Stimulated activated CD4-positive, alpha-beta T cell treated with anti-CD3 and anti-CD28 coated beads, Interleukin-1b, Interleukin-23, amount 100 ng/mL, for 4 hours (primary cell): Measurements from ENCODE around the gene TRIM54.
"Not testable (repeated sequence)": the region's sequence is repeated elsewhere in the genome, so short reads cannot be mapped to it uniquely, and the experiment has no call there.

Experiments
- DNase-seq, 2 donors: peaks; one replicate each; pipeline ENCODE4 v3.0.0-alpha.2; 2020; ENCODE audit warnings: low read depth in 2 of 2

Gene TRIM54

DNA sequence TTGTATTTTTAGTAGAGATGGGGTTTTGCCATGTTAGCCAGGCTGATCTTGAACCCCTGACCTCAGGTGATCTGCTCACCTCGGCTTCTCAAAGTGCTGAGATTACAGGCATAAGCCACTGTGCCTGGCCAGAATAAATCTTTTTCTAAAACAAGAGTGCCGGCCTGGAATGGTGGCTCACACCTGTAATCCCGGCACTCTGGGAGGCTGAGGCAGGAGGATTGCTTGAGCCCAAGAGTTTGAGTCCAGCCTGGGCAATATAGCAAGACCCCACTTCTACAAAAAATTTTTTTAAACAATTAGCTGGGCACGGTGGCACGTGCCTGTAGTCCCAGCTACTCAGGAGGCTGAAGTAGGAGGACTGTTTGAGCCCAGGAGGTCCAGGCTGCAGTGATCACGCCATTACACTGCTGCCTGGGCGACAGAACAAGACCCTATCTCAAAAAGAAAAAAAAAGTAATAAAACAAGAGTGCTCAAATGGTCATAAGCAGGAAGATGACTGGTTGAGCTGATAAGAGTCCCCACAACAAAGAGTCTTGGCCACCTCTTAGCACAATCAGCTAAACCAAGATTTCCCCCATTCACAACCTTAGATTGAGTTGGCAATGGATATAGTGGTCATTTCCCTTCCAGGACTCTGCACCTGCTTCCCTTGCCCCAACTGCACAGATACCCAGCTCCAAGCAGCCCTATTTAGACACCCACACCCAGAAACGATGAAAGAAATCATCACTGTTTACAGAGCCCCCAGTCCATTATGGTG is 31.8 kb downstream of the TRIM54 start:
- no peak for DNase-seq

- DNase-seq, result no peak
These were observed 32.5 kb downstream of the TRIM54 start for GRCh38 chr2:27314709-27315108.

GRCh38 chr2:27315122-27315521 is 32.9 kb downstream of the TRIM54 start:
- no peak for DNase-seq

GRCh38 chr2:27316655-27317412 is 34.6 kb downstream of the TRIM54 start:
- no peak for DNase-seq

DNA sequence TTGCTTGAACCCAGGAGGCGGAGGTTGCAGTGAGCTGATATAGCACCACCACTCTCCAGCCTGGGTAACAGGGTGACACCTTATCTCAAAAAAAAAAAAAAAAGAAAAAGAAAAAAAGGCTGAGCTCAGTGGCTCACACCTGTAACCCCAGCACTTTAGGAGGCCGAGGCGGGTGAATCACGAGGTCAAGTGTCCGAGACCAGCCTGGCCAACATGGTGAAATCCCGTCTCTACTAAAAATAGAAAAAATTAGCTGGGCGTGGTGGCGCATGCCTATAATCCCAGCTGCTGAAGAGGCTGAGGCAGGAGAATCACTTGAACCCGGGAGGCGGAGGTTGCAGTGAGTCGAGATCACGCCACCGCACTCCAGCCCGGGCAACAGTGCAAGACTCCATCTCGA is 37.6 kb downstream of the TRIM54 start:
- DNase-seq, result not testable (repeated sequence)

GRCh38 chr2:27320958-27321543 is 38.8 kb downstream of the TRIM54 start:
- no peak for DNase-seq

DNA sequence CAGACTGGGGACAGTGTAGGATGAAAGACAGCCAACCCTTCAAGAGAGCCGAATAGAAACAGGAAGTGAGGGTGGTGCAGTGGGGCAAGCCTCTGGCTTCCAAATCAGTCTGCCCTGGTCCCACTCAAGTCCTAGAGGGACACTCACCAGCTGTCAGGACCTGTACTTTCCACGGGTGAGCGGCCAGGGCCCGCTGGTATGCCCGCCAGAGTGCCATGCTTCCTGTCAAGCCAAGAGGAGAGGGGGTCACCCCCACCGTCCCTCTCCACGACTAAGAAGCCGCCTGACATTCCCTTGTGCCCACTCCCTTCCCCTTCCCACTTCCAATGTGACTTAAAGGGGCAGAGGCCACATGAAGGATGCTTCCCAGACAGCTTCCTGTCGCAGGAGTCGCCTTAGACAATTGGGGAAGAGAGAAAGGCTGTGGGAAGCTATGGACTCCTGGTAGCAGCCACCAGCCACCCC is 40.1 kb downstream of the TRIM54 start:
- no peak for DNase-seq

GRCh38 chr2:27322766-27323595 is 40.8 kb downstream of the TRIM54 start, which contains the start of gene MPV17:
Gene MPV17, minus strand, starts transcription at chr2:27323097. Its CDS starts 580 bp downstream, at chr2:27322517.
- DNase-seq, result peak; percentile 73 to 82

- DNase-seq, result no peak
These were observed 41.5 kb downstream of the TRIM54 start for GRCh38 chr2:27323596-27324285.

- no peak for DNase-seq
These were observed 42.5 kb downstream of the TRIM54 start for GRCh38 chr2:27324720-27325119.

- DNase-seq, result no peak
These were observed 53.1 kb downstream of the TRIM54 start for GRCh38 chr2:27335311-27335710.

DNA sequence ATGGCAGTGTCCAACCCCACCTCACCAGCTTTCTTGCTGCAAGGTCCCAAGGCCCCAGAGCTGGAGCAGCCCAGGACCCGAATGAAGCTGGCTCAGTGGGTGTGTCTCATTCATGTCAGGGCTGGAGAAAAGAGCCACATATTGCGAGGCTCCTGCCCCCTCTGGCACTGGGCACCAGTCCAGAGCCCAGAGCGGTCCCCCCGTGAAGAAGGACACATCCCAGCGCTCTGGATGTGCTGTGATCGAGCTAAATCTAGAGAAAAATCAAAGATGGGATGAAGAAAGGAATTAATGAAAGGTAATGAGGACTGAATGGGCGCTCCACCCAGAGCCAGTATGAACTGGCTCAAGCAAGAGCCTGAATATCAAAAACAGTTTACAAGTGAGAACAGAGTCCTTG is 53.9 kb downstream of the TRIM54 start:
- DNase-seq, result no peak

DNA sequence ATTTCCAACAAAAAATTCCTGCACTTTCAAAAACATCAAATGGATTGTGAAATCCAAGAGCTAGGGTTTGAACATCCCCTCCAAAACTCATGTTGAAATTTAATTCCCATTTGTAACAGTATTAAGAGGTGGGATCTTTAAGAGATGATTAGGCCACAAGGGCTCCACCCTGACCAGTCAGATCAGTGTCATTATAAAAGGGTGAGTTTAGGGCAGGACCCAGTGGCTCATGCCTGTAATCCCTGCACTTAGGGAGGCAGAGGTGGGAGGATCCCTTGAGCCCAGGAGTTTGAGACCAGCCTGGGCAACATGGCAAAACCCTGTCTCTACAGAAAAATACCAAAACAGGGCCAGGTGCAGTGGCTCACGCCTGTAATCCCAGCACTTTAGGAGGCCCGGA is 65.4 kb downstream of the TRIM54 start:
- no peak for DNase-seq

DNA sequence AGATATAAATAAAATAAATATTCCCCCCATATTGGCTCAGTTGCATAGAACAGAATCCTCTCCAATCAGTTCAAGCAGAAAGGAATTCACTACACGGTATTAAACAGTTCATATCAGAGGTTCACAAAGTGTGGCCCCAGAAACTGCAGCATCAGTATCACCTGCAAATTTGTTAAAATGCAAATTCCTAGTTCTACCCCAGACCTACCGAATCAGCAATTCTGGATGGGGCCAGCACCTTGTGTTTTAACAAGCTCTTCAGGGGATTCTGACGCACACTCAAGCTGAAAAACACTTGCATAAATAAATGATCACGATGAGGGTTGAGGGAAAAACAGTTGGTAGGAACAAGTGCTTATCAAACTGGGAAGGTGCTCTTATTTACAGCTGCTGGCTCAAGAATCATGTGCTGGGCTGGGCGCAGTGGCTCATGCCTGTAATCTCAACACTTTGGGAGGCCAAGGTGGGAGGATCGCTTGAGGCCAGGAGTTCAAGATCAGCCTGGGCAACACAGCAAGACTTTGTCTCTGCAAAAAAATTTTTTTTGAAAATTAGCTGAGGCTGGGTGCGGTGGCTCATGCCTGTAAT is 68.0 kb downstream of the TRIM54 start:
- no peak for DNase-seq

DNA sequence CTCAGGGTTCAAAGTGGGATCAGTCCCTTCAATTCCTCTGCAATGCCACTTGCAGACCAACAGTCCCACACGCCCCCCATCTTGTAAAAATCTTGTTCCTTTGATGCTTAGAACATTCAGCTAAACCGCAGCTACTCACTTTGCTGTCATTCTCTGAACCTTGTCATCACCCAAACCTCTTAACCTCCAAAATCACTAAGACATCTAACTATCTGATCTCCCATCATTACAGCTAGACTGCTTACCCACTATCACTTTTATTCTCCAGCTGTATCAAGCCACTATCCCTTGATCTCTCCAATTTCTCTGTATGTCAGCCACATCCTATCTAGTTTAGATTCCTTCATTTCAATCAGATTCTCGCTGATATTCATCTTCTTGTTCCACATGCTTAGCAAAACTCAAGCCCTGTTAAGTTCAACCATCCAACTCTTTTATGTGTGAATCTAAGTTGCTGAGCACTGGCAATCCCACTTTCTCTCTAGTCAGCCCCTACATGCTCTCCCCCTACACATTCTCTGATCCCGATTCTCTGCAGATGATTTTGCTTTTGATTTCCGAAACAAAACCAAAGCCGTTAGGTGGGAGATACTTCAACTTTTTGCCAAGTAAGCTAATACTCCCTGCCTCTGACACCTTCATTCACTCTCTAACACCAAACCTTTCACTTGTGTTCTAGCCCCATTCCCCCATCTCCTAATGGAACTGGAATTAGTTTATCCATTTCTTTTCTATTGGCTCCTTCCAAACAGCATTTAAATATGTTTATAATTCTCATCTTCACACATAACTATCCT is 69.8 kb downstream of the TRIM54 start:
- no peak for DNase-seq

GRCh38 chr2:27353386-27353761 is 71.1 kb downstream of the TRIM54 start:
- DNase-seq, result not testable (repeated sequence)

DNA sequence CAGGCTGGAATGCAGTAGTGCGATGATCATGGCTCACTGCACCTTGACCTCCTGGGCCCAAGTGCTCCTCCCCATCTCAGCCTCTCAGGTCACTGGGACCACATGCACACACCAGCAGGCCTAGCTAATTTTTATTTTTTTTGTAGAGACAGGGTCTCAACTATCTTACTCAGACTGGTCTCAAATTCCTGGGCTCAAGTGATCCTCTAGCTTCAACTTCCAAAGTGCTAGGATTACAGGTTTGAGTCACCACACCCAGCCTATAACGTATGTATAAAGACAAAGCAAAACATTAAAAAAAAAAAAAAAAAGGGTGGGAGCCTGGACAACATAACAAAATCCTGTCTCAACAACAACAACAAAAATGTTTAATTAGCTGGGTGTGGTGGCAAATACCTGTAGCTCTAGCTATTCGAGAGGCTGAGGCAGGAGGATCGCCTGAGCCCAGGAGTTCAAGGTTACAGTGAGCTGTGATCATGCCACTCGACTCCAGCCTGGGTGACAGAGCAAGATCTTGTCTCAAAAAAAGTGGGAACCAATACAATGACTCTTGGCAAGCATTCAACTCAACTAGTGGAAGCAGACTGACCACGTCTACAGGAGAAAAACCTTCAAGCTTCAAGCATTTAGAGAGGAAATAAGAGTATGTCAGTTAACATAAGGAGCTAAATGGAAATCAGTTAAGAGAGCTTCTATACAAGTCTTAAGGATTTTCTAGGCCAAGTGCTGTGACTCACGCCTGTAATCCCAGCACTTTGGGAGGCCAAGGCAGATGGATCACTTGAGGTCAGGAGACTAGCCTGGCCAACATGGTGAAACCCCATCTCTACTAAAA is 71.8 kb downstream of the TRIM54 start:
- no peak for DNase-seq

GRCh38 chr2:27354597-27354927 is 72.3 kb downstream of the TRIM54 start:
- no peak for DNase-seq

- DNase-seq, result no peak
These were observed 73.8 kb downstream of the TRIM54 start for GRCh38 chr2:27356056-27356381.
